NCI-H526 (cell line): ENCODE results near the gene NCK2.
A peak's percentile ranks its signal among the peaks of the same experiment; 100 is the strongest.

ENCODE experiments used
- DNase-seq, 2 experiments: peaks; one replicate each; lab custom pipeline; 2025; lab: John Stamatoyannopoulos, UW

NCK2 gene

DNA sequence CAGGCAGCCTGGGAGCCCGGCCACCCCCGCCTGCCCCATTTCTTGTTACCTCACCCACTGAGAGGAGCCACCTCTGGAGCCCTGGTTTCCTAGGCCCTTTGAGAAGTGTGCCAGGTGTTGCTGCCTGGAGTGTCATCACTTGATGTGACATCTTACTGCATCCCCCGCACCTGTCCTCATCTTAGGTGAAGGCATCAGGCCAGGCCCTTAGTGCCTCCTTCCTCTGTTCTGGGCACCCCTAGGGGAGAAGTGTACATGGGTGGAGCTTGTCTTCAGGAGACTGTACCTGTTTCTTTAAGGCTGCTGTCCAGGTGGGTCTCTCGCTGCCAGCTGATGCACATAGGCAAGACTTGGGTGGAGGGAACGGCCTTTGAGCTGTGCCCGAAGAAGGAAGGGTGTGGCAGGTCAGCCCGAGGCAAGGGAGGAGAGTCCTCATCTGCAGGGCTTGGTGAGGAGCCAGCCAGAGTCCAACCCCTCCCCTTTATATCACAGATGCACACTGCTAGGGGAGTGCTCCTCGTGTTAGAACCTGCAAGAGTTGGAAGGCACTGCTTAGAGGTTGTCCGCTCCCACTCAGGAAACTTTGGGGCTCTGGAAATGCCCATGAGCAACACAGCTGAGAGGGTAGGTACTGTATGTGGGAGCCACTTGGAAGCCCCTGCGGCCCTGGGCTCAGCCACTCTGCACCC lies 45.9 kb downstream of the NCK2 start:
- DNase-seq = peak in 1 of 2 experiments; percentile 18

DNA sequence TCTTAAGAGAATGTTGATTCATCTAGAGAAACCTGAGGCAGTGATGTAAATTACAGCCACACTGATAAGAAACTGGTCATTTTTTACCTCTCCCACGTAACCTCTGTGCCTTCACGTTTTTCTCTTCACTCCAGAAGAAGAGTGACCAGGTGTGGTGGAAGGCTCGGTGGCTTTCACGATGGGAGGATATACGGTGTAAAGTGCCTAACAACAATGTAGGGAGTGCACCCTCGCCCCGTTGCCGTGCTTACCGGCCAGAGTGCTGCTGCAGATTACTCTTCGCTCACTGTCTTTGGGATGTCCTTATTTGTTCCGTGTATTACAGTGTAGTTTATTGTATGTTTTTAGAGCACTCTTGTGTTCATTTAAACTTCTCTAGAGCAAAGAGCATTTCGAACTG lies 46.5 kb downstream of the NCK2 start:
- DNase-seq = no peak

- DNase-seq = no peak
These were observed 47.8 kb downstream of the NCK2 start for GRCh38 chr2:105792561-105792960.

DNA sequence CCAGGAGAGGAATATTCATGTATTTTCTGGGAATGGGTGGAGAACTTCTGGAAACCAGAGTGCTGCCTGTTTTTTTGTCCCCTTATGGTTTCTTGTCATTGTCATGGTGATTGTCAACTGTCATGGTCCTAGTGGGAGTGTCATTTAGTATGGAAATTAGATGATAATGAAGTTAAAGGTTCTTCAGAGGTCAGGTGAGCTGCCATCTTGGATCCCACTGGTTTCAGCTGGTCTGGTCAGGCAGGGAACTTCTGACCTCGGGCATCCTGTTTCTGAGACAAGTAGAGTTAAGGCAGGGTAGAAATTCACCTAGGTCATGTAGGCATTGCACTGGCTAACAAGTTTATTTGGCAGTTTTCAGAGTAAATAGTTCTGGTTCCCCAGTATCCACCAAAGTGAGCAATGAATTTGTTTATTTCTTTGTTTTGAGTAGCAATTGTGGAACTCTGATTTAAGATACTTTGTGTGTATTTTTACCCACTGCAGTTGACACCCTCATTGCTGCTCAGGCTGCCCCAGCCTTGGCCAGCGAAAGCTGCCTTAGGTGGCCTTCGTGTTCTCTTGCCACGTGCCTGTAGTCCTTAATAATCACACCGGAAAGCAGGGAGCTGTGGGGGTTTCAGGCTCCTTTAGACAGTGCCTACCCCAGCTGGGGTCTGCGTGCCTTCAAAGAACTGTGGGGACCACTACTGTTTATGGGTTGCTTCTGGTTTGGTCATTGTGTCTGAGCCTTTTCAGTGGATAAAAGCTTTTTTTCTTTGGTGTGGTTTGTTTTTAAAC lies 48.7 kb downstream of the NCK2 start:
- no peak for DNase-seq

- DNase-seq = no peak
These were observed 50.3 kb downstream of the NCK2 start for GRCh38 chr2:105794926-105795574.

DNA sequence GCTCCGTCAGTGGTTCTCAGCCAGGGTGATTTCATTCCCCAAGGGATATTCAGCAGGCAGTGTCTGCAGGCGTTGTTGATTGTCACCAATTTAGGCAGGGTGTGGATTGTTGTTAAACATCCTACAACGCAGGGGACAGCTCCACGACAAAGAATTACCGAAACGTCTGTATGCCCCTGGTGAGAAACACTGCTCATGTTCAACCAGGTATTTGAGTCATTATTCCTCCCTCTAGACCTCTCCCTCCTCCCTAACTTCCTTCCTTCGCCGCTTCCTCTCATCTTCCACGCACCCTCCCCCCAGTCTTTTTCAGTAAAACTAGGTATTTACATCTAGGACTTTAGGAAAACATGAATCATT lies 50.8 kb downstream of the NCK2 start:
- peak in 1 of 2 experiments; percentile 8 for DNase-seq

DNA sequence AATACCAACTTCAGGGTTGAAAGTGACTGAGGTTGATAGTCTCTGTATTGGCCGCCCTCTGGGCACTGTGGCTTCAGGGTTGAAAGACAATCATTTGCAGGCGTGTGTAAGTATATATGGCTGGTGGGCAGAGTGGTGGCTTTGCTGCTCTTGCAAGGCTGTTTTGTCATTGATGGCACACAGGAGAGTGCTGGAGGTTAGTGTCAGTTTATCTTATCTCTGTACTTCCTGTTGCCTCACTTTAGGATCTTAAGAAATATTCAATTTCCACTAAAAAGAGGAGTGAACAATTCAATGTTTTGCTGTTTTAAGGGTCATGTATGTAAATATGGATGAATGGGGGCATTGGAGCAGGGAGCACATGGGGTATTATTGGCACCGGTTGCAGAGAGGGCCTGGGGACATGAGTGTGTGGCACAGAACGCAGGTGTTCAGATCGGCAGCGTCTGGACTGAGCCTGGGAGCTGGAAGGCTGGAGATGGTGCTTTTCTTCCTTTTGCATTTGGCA lies 51.5 kb downstream of the NCK2 start:
- DNase-seq = peak in 1 of 2 experiments; percentile 66

- no peak for DNase-seq
These were observed 52.1 kb downstream of the NCK2 start for GRCh38 chr2:105796791-105797190.

GRCh38 chr2:105797298-105797819 lies 52.6 kb downstream of the NCK2 start:
- DNase-seq = no peak

DNA sequence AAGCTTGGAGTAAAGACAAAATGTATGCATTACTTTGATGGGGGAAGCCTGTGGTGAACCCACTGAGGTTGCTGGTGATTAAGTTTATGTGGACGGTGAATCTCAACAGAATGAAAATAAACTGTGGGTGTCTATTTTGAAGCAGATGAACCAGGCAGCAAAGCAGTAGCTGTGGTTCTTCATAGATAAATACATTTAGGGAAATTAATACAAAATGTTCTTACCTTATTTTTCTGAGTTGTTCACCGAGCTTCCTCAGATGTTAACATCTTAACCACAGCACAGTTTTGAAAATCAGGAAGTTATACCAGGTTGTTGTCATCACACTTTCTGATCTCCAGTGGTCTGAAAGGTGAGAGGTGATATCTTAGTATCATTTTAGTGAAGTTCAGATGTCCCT lies 53.9 kb downstream of the NCK2 start:
- DNase-seq = no peak

DNA sequence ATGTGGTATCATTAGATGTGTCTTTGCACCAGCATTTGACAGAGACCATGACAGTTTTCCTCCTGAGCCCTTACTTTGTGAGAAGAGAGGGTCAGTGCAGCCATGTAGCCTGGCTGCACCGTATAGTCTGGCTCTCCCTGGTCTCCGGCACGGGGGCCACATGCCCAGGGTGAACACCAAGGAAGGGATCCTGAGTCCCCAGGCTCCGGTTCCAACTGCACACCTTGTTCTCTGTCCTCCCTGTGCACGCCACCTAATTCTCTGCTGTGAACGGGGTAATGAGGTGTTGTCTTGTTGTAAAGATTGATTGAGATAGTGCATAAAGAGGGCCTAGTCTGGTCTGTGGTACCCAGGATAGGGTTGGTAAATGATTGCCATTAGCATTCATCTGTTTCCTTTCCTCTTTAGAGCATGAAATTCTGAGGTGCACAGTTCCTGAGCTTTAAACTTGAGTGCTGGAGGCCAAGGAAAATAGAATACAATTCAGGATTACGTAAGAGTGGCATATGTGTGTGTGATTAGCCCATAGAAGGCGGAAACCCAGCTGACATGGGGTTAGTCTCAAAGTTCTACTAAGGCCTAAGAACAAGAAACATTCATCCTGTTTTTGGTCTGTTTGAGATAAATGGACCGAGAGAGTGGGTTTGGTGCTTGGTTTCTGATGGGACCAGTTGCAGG lies 55.5 kb downstream of the NCK2 start:
- no peak for DNase-seq

DNA sequence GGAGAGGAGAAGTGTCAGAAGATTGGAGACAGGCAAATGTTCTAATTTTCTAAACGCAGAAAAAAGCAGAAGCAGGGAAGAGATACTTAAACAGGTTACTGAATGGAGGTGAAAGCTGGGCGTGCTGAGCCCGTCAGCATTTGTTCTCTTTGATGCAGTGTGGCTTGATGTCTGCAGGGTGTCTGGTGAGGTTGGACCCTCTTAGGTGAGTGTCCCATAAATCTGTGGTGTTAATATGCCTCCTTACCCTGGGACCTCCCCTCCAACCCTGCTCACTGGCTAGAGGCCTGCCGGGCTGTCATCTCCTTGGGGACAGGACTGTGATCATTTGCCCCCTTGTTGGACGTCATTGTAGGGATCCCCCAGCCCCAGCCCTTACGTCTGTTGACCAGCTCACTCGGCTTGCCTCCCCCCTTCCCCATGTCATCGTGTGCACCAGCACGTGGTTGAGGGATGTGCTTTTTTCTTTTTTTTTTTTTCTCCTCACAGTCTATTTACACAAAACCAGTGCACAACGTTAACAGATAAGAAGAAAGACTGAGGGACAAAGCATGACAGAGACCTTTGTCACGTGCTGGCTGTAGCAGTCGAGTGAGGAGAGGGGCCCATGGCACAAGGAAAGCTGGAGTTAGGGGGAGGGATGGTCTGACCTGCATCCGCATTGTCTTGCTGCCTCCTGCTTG lies 56.4 kb downstream of the NCK2 start:
- no peak for DNase-seq

- DNase-seq = peak in 1 of 2 experiments; percentile 13
These were observed 57.2 kb downstream of the NCK2 start for GRCh38 chr2:105801961-105802360.

DNA sequence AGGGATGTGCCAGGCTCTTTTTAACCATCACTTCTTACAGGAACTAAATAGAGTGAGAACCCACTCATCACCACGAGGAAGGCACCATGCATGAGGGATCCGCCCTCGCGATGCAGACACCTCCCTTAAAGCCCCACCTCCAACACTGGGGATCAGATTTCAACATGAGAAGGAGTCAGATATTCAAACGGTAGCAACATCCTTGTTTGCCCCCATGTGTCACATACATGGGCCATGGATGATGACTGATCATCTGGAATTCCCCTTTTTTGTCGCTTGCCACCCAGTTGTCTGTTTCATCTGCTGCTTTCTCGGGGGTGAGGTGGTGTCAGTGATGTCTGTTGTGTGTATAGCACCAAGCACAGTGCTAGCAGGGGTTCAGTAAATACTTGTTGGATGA lies 57.9 kb downstream of the NCK2 start:
- peak in 1 of 2 experiments; percentile 14 for DNase-seq

- no peak for DNase-seq
These were observed 58.6 kb downstream of the NCK2 start for GRCh38 chr2:105803337-105803736.

- no peak for DNase-seq
These were observed 59.1 kb downstream of the NCK2 start for GRCh38 chr2:105803773-105804172.

DNA sequence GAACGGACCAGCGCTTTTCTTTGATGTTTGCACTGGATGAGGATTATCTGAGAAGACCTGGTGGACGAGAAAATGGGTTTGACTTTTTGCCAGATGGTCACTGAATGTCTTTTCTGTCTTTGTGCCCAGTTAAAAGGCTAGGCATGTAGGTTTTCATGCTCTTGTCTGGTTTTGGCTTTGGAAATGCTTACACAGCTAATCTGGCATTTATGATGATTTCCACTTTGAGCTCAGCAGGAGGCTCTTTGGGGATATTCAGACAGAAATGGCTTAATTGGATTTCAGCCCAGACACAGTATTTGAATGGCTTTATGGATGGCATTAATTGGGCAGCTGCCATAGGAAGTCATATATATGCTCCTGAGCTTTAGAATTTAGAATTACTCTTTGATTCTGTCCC lies 59.6 kb downstream of the NCK2 start:
- DNase-seq = no peak

DNA sequence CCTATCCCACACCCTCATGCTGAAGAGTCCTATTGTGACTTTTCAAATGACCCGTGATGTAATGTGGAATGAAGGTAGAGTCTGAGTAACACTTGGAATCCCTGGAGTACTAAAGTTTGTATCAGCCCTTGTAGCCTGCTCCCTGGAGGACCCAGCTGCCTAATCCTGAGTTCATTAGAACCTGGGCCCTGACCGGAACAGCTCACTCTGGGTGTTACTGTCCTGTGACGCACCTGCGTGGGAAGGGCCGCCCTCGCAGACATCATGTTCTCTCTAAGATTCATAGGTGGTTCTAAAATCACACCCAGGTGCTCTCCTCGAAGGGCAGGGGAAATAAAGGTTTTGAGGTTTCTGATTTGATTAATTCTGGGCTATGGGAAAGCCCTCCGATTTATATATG lies 62.3 kb downstream of the NCK2 start:
- DNase-seq = no peak

DNA sequence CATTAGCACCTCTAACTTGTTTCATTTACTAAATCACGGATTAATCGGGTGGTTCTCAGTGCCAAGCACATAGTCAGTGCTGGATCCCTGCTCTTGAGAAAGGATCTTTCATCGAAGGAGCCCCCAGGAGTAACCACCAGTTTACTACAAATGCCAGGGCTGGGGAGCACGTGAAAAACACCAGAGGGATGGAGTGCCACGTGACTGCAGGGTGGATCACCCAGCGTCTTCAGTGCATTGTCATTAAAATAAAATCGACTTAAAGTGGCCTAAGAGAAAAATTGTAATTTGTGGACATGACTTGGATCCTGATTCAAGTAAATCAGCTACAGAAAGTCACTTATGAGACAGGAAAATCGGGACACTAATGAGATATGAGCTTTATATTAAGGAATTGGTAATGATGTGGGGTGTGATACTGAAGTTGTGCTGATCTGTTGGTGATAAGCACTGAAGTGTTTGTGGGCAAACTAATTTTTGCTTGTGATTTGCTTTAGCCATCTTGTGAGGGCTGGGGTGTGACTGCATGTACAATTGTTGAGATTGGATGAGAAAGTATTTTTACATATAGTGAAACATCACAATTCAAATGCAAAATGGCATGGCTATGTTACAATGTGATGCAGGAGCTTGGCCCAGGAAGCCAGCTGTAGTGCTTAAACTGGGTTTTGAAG lies 63.8 kb downstream of the NCK2 start:
- no peak for DNase-seq

DNA sequence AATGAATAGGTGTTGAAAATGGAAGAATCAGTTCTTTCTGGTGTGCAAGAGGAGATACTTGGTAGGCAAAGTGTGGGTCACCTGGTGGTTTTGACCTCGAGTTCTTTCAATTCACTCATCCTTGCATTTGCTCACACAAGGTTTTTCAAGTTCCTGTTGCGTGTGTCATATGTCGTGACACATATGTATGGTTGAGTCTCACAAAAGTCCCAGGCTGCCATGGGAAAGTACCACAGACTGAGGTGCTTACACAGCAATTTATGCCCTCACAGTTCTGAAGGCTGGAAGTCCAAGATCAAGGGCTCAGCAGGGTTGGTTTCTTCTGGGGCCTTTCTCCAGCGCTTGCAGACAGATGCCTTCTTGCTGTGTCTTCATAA lies 64.4 kb downstream of the NCK2 start:
- DNase-seq = no peak

GRCh38 chr2:105809723-105810122 lies 65.0 kb downstream of the NCK2 start:
- DNase-seq = peak in 1 of 2 experiments; percentile 9
